Right forelimb (tissue), 1 donor: Measurements from ENCODE around the gene AS3MT.
"Not testable (repeated sequence)": the region's sequence is repeated elsewhere in the genome, so short reads cannot be mapped to it uniquely, and the experiment has no call there.

Experiments used
- DNase-seq: peaks from one replicate; pipeline ENCODE4 v3.0.0-alpha.2; 2018

The AS3MT gene, protein sequence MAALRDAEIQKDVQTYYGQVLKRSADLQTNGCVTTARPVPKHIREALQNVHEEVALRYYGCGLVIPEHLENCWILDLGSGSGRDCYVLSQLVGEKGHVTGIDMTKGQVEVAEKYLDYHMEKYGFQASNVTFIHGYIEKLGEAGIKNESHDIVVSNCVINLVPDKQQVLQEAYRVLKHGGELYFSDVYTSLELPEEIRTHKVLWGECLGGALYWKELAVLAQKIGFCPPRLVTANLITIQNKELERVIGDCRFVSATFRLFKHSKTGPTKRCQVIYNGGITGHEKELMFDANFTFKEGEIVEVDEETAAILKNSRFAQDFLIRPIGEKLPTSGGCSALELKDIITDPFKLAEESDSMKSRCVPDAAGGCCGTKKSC

DNA sequence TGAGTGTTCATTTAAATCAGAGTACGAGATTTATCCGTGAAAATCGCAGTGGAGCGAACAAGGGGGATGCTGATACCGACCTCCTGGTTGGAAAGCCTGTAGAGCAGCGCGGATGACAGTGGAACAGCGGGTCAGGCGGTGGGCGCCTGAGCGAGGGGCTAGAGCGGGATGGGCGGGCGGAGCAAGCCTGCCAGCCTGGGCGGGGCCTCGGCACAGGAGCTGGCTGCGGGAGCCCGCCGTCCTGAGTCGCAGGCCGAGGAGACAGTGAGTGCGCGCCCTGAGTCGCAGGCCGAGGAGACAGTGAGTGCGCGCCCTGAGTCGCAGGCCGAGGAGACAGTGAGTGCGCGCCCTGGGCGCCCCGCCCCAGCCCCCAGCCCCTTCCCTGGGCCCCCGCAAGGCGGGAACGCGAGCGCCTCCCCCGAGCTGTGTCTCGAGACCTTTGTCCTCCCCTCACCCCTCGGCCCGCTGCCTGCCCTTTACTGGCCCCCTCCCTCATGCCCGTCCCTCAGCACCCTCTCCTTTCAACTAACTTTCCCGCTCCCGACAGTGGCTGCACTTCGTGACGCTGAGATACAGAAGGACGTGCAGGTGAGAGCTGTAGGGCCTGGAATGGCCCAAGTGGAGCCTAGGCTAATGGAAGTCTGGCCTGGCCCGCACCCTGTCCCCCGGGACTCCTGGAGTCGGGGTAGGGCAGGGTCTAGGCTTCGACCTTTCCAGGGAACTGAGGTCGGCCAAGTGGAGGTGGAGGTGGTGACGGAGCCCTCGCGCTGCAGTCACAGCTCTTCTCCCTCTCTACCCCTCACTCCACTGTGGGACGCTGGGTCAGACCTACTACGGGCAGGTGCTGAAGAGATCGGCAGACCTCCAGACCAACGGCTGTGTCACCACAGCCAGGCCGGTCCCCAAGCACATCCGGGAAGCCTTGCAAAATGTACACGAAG, at the start of gene AS3MT:
TSS of gene AS3MT (plus strand) at position 213 of the 941 bp plus-strand sequence. CDS start at position 336, 123 bp downstream.
- peak; percentile 72 for DNase-seq

DNA sequence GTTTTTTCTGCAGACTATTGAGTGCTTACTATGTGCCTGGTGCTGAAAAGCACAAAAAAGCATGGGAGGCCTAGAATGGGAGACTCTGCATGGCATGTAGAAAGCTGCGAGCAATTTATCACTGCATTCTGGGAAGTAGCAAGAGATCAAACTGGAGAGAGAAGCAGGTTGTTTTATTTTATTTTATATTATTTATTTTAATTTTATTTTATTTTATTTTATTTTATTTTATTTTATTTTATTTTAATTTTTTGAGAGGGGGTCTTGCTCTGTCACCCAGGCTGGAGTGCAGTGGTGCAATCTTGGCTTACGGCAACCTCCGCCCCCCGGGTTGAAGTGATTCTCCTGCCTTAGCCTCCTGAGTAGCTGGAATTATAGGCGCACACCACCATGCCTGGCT, 49.3 kb upstream of the AS3MT start:
- DNase-seq: not testable (repeated sequence)

GRCh38 chr10:102822222-102822621, 47.0 kb upstream of the AS3MT start:
- no peak for DNase-seq

DNA sequence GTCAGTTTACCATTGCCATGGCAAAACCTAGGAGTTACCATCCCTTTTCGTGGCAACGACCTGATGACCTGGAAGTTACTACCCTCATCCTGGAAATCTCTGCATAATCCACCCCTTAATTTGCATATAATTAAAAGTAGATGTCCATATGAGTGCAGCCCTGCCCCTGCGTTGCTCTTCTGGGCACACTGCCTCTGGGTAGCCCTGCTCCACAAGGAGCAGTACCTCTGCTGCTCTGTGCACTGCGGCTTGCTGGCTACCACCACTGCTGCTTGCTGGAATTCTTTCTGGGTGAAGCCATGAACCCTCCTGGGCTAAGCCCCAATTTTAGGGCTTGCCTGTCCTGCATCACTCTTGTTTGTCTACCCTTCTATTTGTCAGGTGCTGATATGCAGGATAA, 44.6 kb upstream of the AS3MT start:
- no peak for DNase-seq

- no peak for DNase-seq
Measured at GRCh38 chr10:102826148-102826796, 43.0 kb upstream of the AS3MT start.

DNA sequence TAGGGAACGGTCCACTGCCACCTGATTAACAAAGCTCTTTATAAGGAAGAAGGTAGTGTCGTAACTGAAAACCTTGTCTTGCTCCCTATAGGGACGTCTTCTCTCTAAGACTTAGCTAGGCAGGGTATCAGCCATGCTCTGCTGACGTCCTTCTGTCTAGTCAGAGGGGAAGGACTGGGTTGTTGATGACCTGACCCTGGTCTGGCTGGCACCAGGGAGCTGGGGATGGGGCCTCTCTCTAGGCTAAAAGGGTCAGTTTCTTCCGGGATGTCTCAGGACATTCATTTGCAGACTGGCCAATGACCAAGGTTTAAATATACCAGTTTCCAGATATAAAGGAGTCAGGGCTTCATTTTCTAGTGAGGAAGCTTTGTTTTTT, 41.7 kb upstream of the AS3MT start:
- DNase-seq: no peak

DNA sequence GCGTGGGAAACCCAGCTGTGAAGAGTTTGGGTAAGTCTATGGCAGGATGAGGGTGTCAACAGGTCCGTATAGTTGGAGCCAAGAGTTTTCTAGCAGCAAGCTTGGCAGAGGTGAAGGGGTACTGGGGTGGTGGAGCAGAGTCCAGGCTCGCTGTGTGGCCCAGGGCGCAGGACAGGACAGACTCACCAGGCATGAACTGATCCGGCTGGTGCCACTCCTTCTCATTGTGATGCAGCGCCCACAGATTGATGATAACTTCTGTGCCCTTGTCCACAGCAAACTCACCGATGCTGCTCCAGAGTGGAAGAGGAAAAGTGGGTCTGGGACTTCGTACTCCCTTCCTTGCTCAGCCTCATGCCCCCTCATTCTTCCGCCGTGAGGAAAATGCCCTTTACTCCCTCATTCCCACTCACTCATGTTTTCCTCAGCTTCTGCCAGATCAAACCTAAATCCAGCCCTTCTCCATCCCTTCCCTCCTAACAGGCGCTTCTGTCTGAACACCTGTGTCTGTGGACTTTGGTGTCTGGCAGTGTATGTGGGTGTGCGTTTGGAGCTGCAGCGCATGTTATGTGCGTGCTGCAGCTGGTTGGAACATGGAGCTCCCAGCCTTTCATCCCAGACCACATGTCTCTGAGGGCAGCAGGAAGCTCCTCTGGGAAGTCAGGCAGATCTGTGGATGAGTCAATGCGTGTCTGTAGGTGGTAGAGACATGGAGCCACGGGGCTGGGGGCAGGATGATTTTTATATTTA, 37.8 kb upstream of the AS3MT start:
- no peak for DNase-seq

- DNase-seq: no peak
Measured at GRCh38 chr10:102832248-102832647, 37.0 kb upstream of the AS3MT start.

DNA sequence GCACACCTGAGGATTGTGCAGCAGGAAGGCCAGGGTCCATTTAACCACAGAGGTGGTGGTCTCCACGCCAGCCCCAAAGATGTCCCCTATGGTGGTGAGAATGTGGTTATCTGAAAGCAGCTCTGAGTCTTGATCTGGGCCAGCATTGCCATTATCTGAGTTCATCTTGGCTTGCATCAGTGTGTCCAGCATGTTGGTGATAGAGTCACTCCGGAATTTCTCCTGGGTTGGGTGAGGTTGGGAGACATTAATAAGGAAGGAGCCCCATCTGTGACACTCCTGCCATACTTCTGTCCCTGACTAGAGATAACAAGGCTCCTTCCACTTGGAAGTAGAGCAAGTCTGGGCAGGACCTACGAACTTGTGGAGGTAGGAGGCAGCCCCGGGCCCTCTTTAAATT, 36.3 kb upstream of the AS3MT start:
- no peak for DNase-seq

- DNase-seq: no peak
Measured at GRCh38 chr10:102834143-102834542, 35.1 kb upstream of the AS3MT start.

GRCh38 chr10:102835007-102835482, 34.2 kb upstream of the AS3MT start:
- peak; percentile 77 for DNase-seq

DNA sequence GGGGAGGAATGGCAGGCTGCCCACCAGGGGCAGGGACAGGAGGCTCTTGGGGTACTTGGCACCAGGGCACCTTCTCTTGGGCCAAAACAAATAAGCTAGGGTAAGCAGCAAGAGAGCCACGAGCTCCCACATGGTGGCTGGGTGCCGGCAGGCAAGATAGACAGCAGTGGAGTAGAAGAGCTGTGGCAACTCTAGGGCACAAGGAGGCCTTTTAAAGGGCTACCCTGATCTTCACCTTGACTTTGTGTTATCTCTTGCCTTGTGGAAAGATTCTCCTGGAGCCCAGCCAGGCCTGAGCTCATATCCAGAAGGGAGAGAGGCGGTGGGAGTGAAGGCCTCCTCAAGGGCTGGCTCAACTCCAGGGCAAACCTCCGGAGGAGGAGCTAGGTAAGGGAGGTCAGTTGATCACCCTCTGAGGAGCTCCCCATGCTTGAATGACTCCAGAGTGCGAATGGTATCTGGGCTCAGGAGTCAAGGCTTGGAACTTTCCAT, 32.0 kb upstream of the AS3MT start, which contains the start of gene CYP17A1:
TSS of gene CYP17A1 (minus strand) at position 184 of the 492 bp plus-strand sequence. CDS start at position 132, 52 bp downstream.
- no peak for DNase-seq

- DNase-seq: not testable (repeated sequence)
Measured at GRCh38 chr10:102838276-102838927, 30.9 kb upstream of the AS3MT start.

DNA sequence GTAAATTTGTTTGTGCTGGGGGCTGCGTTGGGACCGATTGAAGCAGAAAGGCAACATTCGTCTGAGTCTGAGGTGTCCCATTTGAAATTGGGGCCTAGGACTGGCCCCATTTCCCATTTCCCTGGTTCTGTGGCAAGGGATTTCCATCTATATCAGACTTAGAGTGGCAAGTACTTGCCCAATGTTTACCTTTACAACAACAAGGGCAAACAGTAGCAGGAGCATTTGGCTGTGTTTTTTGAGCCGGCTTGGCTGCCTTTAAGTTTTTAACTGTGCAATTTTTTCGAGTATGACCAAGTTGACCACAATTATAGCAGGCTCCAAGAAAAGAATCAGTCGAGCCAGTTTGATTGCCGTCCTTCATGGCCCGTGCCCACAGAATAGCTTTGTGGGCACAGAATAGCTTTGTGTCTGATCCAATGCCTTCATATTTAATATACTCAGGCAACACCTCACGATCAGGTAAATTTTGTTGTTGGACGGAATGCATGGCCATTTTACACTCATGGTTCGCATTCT, 27.4 kb upstream of the AS3MT start:
- DNase-seq: no peak

DNA sequence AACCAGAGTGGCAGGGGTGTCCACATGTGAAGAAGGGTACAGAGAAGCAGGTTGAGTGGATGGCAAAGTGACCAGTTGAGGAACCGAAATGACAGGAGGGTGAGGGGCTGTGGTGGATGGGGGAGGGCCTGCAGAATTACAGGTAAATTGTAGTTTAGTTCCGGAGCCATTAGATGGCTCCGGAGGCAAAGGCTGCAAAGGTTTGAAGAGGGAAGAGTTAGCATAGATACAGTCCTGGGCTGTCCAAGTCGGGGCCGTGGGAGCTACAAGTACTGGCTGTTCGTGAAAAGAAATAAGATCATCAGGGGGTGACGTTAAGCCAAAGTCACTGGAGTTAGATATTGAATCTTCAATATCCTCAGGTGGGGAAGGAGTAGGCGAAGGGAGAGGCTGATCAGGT, 26.1 kb upstream of the AS3MT start:
- not testable (repeated sequence) for DNase-seq

DNA sequence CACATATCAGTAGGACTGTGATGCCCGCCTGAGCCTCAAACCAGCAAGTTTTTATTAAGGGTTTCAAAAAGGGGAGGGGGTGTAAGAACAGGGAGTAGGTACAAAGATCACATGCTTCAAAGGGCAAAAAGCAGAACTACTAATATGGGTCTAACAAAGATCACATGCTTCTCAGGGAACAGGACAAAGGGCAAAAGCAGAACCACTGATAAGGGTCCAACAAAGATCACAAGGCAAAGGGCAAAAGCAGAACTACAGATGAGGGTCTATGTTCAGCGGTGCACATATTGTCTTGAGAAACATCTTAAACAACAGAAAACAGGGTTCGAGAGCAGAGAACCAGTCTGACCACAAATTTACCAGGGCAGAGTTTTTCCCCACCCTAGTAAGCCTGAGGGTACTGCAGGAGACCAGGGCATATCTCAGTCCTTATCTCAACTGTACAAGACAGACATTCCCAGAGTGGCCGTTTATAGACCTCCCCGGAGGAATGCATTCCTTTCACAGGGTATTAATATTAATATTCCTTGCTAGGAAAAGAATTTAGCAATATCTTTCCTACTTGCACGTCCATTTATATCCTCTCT, 25.0 kb upstream of the AS3MT start:
- DNase-seq: not testable (repeated sequence)

GRCh38 chr10:102845352-102845902, 23.8 kb upstream of the AS3MT start:
- no peak for DNase-seq

DNA sequence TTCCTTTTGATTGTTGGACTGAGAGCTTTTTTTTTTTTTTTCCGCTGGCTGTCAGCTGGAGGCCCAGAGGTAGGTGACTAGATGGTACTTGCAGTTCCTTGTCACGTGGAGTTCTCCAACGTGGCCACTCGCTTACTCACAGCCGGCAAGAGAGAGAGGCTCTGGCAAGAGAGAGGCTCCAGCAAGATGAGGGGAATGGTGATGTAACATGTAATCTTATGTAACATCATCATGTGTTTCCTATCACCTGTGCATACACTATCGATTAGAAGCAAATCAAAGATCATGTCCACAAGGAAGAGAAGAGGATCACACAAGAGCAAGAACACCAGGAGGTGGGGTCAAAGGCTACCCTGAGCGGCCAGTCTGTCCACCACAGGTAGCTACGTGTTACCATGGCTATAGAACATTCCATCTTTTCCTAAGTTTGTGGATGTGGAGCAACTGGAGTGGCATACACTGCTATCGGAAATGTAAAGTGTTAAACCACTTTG, 19.2 kb upstream of the AS3MT start:
- no peak for DNase-seq

- DNase-seq: not testable (repeated sequence)
Measured at GRCh38 chr10:102853237-102853636, 16.0 kb upstream of the AS3MT start.

DNA sequence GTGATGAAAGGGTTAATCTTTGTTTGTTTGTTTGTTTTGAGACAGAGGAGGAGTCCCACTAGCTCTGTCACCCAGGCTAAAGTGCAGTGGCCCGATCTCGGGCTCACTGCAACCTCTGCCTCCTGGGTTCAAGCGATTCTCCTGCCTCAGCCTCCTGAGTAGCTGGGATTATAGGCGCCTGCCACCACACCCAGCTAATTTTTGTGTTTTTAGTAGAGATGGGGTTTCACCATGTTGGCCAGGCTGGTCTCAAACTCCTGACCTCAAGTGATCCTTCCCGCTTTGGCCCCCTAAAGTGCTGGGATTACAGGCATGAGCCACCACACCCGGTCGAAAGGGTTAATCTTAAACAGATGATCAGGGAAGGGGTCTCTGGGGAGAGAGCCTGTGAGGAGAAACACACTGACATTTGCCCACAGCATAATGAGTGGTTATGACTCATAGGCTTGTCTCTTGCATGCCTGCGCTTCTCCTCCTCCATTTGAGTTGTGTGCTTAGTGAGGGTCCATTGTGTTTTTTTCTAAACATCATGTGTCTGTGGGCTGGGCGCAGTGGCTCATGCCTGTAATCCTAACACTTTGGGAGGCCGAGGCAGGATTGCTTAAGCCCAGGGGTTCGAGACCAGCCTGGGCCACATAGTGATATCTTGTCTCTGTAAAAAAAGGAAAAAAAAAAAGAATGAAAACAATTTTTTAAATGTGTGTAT, 13.4 kb upstream of the AS3MT start:
- DNase-seq: not testable (repeated sequence)
